ENCODE measurements around the gene SSX2IP.
A peak's percentile ranks its signal among the peaks of the same experiment; 100 is the strongest.

DNA sequence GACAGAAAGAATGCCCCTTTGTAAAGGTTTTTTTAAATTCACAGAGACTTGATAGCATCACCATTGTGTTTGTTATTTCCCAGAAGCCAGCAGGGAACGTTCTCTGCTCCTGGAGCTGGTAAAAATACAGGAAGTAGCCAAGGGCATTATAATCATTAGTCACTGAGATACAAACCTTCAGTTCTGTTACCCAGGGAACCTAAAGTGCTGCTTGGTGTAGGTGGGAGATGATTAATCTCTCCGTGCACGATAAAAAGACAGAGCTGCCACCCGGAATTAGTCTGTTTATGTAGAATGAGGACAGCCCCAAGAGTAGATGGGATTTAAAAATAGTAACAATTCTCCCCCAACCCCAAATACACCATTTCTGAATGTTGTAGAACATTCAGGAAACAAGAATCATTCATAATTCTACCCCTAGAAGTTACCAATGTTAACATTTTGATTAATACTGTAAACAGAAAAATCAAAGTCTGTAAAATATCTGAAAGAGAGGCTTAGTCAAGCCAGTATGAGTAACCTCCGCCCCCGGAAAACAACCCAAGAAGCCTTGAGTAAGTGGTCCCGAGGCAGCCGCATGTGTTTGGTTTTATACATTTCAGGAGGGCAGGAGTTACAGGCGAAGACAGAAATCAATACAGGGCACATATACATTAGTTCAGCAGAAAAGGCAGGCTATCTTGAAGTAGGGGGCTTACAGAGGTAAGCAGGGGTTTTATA, 70.7 kb downstream of the SSX2IP start:
- no peak for TF ChIP-seq CTCF (IDR thresholded peaks at IDR 0.05)
- peak; percentile 49 to 70 for TF ChIP-seq EP300 (IDR thresholded peaks at IDR 0.05)
